HCT116 (cell line): Measurements from ENCODE around the gene PLD3. TPM values are rescaled to one million over a fixed set of nuclear protein-coding genes. Genes with fewer than 3 reads are reported as not detected.

Experiments used
- ATAC-seq: fragments of 200-7000 bp; cut with Tn5 transposase; 2 replicates; pipeline ENCODE4 v1.9.1; 2020; ENCODE audit warnings: mild to moderate bottlenecking, moderate library complexity
- BruUV-seq: library from RNA; stranded (reverse); fragments of 400-500 nt; replicated peaks from 2 replicates; lab custom pipeline; 2021; lab: Mats Ljungman, UMichigan
- CTCF ChIA-PET: fragments of 300-600 bp; sonication (Branson Sonifier 250); formaldehyde crosslinking; loops from one replicate; lab custom pipeline; 2021; ENCODE audit warnings: antibody characterized with exemption; lab: Charles Lee
- POLR2A ChIA-PET: fragments of 300-600, 350-600 bp; sonication (Branson Sonifier 250); formaldehyde crosslinking; loops from one replicate; lab custom pipeline; 2021; ENCODE audit warnings: antibody characterized with exemption; lab: Charles Lee
- RAD21 ChIA-PET, 2 experiments: fragments of 300-600 bp; sonication (Branson Sonifier 250); formaldehyde crosslinking; loops; one replicate each; lab custom pipeline; 2023; ENCODE audit warnings: low total read pairs in 2 of 2; ENCODE audit not compliant: uncharacterized antibody in 2 of 2, unreplicated experiment in 2 of 2, low non-redundant PET in 1 of 2; lab: Charles Lee
- DNase-seq: peaks from one replicate; pipeline ENCODE4 v3.0.0-alpha.2; 2010; ENCODE audit warnings: low read depth, low spot score
- H2AFZ ChIP-seq: fragments of 200-600 bp; shearing (Covaris generic), sonication (generic); 2 replicates; pipeline ENCODE4 v1.6.1; 2017; ENCODE audit warnings: low read depth, mixed run types, mixed read lengths, antibody characterized with exemption, low read length; ENCODE audit not compliant: poor library complexity, severe bottlenecking
- H3K27ac ChIP-seq: 2 replicates; pipeline ENCODE4 v1.5.1; 2012; ENCODE audit warnings: low read depth, low read length
- H3K27me3 ChIP-seq: fragments of 200-600 bp; sonication (generic); 2 replicates; pipeline ENCODE4 v1.6.1; 2016; ENCODE audit warnings: mixed run types, low read length, mixed read lengths; ENCODE audit not compliant: insufficient read depth
- H3K36me3 ChIP-seq, 2 experiments: fragments of 200-500 bp in 1 of 2; fragments of 200-600 bp in 1 of 2; sonication (Bioruptor generic) in 1 of 2; sonication (generic) in 1 of 2; 2 replicates each; pipeline versions ENCODE4 v1.5.1 to v1.6.1; 2014 to 2016; ENCODE audit warnings: low read length in 2 of 2, inconsistent platforms in 1 of 2, mixed read lengths in 1 of 2, mixed run types in 1 of 2; ENCODE audit not compliant: insufficient read depth in 2 of 2, control insufficient read depth in 1 of 2
- H3K4me1 ChIP-seq, 2 experiments: fragments of 200-600 bp in 1 of 2; sonication (generic) in 1 of 2; 2 replicates each; pipeline versions ENCODE4 v1.5.1 to v1.6.1; 2012 to 2017; ENCODE audit warnings: low read length in 2 of 2, inconsistent platforms in 1 of 2, mild to moderate bottlenecking in 1 of 2, mixed read lengths in 1 of 2, mixed run types in 1 of 2, moderate library complexity in 1 of 2; ENCODE audit not compliant: insufficient read depth in 2 of 2, control insufficient read depth in 1 of 2
- H3K4me2 ChIP-seq: fragments of 200-600 bp; sonication (generic); 2 replicates; pipeline ENCODE4 v1.6.1; 2017; ENCODE audit warnings: mixed run types, low read length, mixed read lengths
- H3K4me3 ChIP-seq, 2 experiments: fragments of 200-600 bp in 1 of 2; sonication (generic) in 1 of 2; replicated peaks in 1 of 2; 2 replicates each; pipeline ENCODE4 v1.5.1; 2011 to 2016; ENCODE audit warnings: low read length in 2 of 2, control low read depth in 1 of 2, low read depth in 1 of 2, mild to moderate bottlenecking in 1 of 2, mixed read lengths in 1 of 2, mixed run types in 1 of 2
- H3K79me2 ChIP-seq: fragments of 200-600 bp; sonication (generic); 2 replicates; pipeline ENCODE4 v1.6.1; 2017; ENCODE audit warnings: mild to moderate bottlenecking, mixed run types, low read length, moderate library complexity, mixed read lengths; ENCODE audit not compliant: insufficient read depth
- H3K9ac ChIP-seq: fragments of 200-600 bp; sonication (generic); 2 replicates; pipeline ENCODE4 v1.6.1; 2016; ENCODE audit warnings: low read length, mixed read lengths
- H3K9me2 ChIP-seq: fragments of 200-600 bp; sonication (generic), shearing (Covaris generic); 2 replicates; pipeline ENCODE4 v1.6.1; 2017; ENCODE audit warnings: mixed run types, mild to moderate bottlenecking, moderate library complexity; ENCODE audit not compliant: insufficient read depth
- H3K9me3 ChIP-seq, 2 experiments: fragments of 200-500 bp in 1 of 2; fragments of 200-600 bp in 1 of 2; sonication (Bioruptor generic) in 1 of 2; sonication (generic) in 1 of 2; 2 replicates each; pipeline ENCODE4 v1.6.1; 2014 to 2017; ENCODE audit warnings: low read length in 2 of 2, mixed read lengths in 2 of 2, inconsistent platforms in 1 of 2, low read depth in 1 of 2, mild to moderate bottlenecking in 1 of 2, mixed run types in 1 of 2, moderate library complexity in 1 of 2; ENCODE audit not compliant: control insufficient read depth in 1 of 2, insufficient read depth in 1 of 2
- H4K20me1 ChIP-seq: fragments of 200-600 bp; sonication (generic), shearing (Covaris generic); 2 replicates; pipeline ENCODE4 v1.6.1; 2017; ENCODE audit warnings: mixed run types, mild to moderate bottlenecking, moderate library complexity; ENCODE audit not compliant: insufficient read depth
- CBX3 ChIP-seq: IDR thresholded peaks from 2 replicates; pipeline ENCODE4 v1.6.1; 2012; ENCODE audit warnings: low read depth
- CEBPB ChIP-seq: IDR thresholded peaks from 2 replicates; pipeline ENCODE4 v1.6.1; 2012; ENCODE audit warnings: low read depth
- EGR1 ChIP-seq: IDR thresholded peaks from 2 replicates; pipeline ENCODE4 v1.6.1; 2012; ENCODE audit warnings: low read depth
- ELF1 ChIP-seq: IDR thresholded peaks from 2 replicates; pipeline ENCODE4 v1.6.1; 2012; ENCODE audit warnings: low read depth, borderline replicate concordance
- EZH2phosphoT487 ChIP-seq: fragments of 200-600 bp; IDR thresholded peaks from 2 replicates; pipeline ENCODE4 v1.6.1; 2018; ENCODE audit warnings: antibody characterized with exemption, borderline replicate concordance
- POLR2A ChIP-seq: IDR thresholded peaks from 2 replicates; pipeline ENCODE4 v1.7.0; 2011; ENCODE audit warnings: borderline replicate concordance; ENCODE audit not compliant: insufficient read depth, insufficient read length; ENCODE audit errors: extremely low read depth
- POLR2AphosphoS5 ChIP-seq: IDR thresholded peaks from 2 replicates; pipeline ENCODE4 v1.6.1; 2011; ENCODE audit warnings: mild to moderate bottlenecking, low read depth, low read length, moderate library complexity
- RAD21 ChIP-seq: IDR thresholded peaks from 2 replicates; pipeline ENCODE4 v1.6.1; 2012; ENCODE audit warnings: low read depth, mild to moderate bottlenecking
- SIN3A ChIP-seq: IDR thresholded peaks from 2 replicates; pipeline ENCODE4 v1.6.1; 2012; ENCODE audit warnings: low read depth
- TCF7L2 ChIP-seq: IDR thresholded peaks from 2 replicates; pipeline ENCODE4 v1.7.0; 2011; ENCODE audit warnings: borderline replicate concordance, inconsistent platforms; ENCODE audit not compliant: insufficient read depth, insufficient read length; ENCODE audit errors: extremely low read depth
- YY1 ChIP-seq: IDR thresholded peaks from 2 replicates; pipeline ENCODE4 v1.6.1; 2011; ENCODE audit warnings: low read length, low read depth, moderate library complexity, mild to moderate bottlenecking; ENCODE audit not compliant: insufficient replicate concordance; ENCODE audit errors: extremely low read depth
- ZFX ChIP-seq: fragments of 450-650 bp; IDR thresholded peaks from 2 replicates; pipeline ENCODE4 v1.6.1; 2017
- intact Hi-C: fragments of 100-400 bp; cut with micrococcal nuclease; formaldehyde crosslinking; loops from 2 replicates; pipeline ENCODE4 v1.10.0; 2022
- total RNA-seq: library from RNA; stranded (reverse); gene quantifications from one replicate; pipeline ENCODE4 v1.2.1, GENCODE V29; 2021; ENCODE audit not compliant: unreplicated experiment
- TF ChIP-seq, protein P1 (sequence below): IDR thresholded peaks from 2 replicates; pipeline ENCODE4 v1.6.1; 2012
- TF ChIP-seq, protein P2 (sequence below): IDR thresholded peaks from 2 replicates; pipeline ENCODE4 v1.6.1; 2011; ENCODE audit warnings: mild to moderate bottlenecking, low read length, moderate library complexity; ENCODE audit not compliant: insufficient replicate concordance; ENCODE audit errors: extremely low read depth
- TF ChIP-seq, protein P3 (sequence below): IDR thresholded peaks from 2 replicates; pipeline ENCODE4 v1.6.1; 2012; ENCODE audit warnings: low read depth

PLD3 gene
- total RNA-seq, 1 experiment from 2014 or later, result 123 TPM

DNA sequence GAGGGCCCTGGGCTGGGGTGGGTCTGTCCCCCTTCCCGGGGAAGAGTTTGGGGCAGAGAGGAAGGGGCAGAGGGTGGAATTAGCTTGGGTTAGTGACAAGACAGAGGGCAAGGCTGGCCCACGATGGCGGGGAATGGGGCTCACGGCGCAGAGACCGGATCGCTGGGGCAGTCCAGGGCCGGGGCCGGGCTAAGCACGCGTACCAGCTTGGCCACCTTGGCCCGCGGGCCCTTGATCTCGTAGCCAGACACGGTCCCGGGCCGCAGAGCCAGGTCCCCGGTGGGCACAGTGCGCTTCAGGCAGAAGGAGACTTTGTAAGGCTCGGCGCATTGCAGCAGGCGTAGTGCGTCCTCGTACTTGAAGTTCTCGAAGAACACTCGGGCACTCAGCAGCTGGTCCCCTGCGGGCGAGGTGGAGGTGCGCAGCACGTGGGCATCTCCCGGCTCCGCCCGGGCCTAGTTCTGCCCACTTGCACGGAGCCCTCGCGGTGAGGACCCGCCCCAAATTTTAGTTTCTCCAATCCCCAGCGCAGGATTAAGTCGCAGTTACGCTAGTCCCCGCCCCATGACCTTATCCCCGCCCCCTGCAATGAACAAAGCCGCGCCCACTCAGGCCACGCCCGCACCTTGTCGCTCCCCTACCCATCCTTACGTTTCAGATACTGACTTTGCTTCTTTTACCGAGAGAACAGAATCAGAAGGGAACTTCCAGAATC is 50.1 kb downstream of the PLD3 start:
- Histone ChIP-seq H3K36me3 (no peaks in the 10 kb centered on the region), H3K27me3 (no peaks in the 10 kb centered on the region), H2AFZ (no peak overlapping the region), H3K9me2 (no peaks in the 10 kb centered on the region), H3K4me2 (no peak overlapping the region), H3K27ac (no peak overlapping the region), H3K79me2 (no peaks in the 10 kb centered on the region), H3K4me3 (no peak overlapping the region), H4K20me1 (no peaks in the 10 kb centered on the region), H3K9me3 (no peaks in the 10 kb centered on the region), H3K9ac (no peak overlapping the region), H3K4me1 (peaks cover 5 to 26% of the 10 kb centered on the region in 2 experiments; a peak in 3 of 4 replicates)
- ATAC-seq (peak; percentile 23), DNase-seq (no peak)
- ChIA-PET CTCF (no interaction called here), RAD21 (no interaction called here), POLR2A (no interaction called here)
- intact Hi-C loops, result no loop called here
- no peak for TF ChIP-seq TCF7L2
- TF ChIP-seq YY1, result no peak
- TF ChIP-seq RAD21, result no peak
- no peak for TF ChIP-seq CEBPB
- TF ChIP-seq POLR2A, result no peak
- no TSS peak for BruUV-seq

DNA sequence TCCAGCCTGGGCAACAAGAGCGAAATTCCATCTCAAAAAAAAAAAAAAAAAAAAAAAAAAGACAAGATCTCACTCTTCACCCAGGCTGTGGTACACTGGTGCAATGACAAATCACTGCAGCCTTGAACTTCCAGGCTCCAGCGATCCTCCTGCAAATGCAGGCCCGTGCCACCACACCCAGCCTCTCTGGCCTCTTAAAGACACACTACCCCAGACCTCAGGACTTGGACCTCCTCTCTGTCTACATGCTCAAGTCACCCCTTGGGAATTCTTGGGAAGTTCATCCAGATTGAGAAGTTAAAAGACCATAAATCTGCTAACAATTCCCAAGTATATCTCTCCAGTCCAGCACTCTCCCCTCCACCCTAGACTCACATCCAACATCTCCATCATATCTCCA is 52.1 kb downstream of the PLD3 start:
- Histone ChIP-seq H3K9me3 (no peaks in the 10 kb centered on the region), H3K27ac (no peak overlapping the region), H3K27me3 (no peaks in the 10 kb centered on the region), H3K4me2 (no peak overlapping the region), H3K79me2 (no peaks in the 10 kb centered on the region), H3K9ac (no peak overlapping the region), H3K36me3 (no peaks in the 10 kb centered on the region), H2AFZ (no peak overlapping the region), H3K4me3 (no peak overlapping the region), H3K9me2 (no peaks in the 10 kb centered on the region), H3K4me1 (peaks cover 12 to 35% of the 10 kb centered on the region in 2 experiments; a peak in 3 of 4 replicates), H4K20me1 (no peaks in the 10 kb centered on the region)
- ChIA-PET RAD21 (interaction anchor here in 1 of 2 experiments (0.6 kb wide), 1 partner anchor 140 kb away, joined by 3 read pairs; no protein-coding TSS in a partner anchor), POLR2A (no interaction called here), CTCF (no interaction called here)
- no peak for DNase-seq
- BruUV-seq, result no TSS peak
- intact Hi-C loops, result no loop called here
- no peak for ATAC-seq
- TF ChIP-seq CBX3 (no peak), EZH2phosphoT487 (no peak), ELF1 (no peak), CEBPB (no peak), POLR2AphosphoS5 (no peak), SIN3A (no peak), EGR1 (no peak), ZFX (no peak)
- TF ChIP-seq, protein P1, sequence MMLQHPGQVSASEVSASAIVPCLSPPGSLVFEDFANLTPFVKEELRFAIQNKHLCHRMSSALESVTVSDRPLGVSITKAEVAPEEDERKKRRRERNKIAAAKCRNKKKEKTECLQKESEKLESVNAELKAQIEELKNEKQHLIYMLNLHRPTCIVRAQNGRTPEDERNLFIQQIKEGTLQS, result no peak
- TF ChIP-seq, protein P2, sequence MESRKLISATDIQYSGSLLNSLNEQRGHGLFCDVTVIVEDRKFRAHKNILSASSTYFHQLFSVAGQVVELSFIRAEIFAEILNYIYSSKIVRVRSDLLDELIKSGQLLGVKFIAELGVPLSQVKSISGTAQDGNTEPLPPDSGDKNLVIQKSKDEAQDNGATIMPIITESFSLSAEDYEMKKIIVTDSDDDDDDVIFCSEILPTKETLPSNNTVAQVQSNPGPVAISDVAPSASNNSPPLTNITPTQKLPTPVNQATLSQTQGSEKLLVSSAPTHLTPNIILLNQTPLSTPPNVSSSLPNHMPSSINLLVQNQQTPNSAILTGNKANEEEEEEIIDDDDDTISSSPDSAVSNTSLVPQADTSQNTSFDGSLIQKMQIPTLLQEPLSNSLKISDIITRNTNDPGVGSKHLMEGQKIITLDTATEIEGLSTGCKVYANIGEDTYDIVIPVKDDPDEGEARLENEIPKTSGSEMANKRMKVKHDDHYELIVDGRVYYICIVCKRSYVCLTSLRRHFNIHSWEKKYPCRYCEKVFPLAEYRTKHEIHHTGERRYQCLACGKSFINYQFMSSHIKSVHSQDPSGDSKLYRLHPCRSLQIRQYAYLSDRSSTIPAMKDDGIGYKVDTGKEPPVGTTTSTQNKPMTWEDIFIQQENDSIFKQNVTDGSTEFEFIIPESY, result no peak
- TF ChIP-seq, protein P3, sequence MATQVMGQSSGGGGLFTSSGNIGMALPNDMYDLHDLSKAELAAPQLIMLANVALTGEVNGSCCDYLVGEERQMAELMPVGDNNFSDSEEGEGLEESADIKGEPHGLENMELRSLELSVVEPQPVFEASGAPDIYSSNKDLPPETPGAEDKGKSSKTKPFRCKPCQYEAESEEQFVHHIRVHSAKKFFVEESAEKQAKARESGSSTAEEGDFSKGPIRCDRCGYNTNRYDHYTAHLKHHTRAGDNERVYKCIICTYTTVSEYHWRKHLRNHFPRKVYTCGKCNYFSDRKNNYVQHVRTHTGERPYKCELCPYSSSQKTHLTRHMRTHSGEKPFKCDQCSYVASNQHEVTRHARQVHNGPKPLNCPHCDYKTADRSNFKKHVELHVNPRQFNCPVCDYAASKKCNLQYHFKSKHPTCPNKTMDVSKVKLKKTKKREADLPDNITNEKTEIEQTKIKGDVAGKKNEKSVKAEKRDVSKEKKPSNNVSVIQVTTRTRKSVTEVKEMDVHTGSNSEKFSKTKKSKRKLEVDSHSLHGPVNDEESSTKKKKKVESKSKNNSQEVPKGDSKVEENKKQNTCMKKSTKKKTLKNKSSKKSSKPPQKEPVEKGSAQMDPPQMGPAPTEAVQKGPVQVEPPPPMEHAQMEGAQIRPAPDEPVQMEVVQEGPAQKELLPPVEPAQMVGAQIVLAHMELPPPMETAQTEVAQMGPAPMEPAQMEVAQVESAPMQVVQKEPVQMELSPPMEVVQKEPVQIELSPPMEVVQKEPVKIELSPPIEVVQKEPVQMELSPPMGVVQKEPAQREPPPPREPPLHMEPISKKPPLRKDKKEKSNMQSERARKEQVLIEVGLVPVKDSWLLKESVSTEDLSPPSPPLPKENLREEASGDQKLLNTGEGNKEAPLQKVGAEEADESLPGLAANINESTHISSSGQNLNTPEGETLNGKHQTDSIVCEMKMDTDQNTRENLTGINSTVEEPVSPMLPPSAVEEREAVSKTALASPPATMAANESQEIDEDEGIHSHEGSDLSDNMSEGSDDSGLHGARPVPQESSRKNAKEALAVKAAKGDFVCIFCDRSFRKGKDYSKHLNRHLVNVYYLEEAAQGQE, result no peak
